Lung (tissue), 12 donors: ENCODE measurements around the gene CEBPB. TPM values are rescaled to one million over a fixed set of nuclear protein-coding genes. Genes with fewer than 3 reads are reported as not detected.

Source experiments
- ATAC-seq: fragments of 200-7000 bp; cut with Tn5 transposase; one replicate; pipeline ENCODE4 v1.9.1; 2020; ENCODE audit warnings: moderate number of reproducible peaks; ENCODE audit not compliant: insufficient read depth, low FRiP score
- DNase-seq, 3 donors: peaks; one replicate each; pipeline ENCODE4 v3.0.0-alpha.2; 2013 to 2017
- H3K27ac ChIP-seq, 2 donors: one replicate each; pipeline ENCODE4 v1.5.1; 2013; ENCODE audit warnings: mild to moderate bottlenecking in 2 of 2, moderate library complexity in 2 of 2, control low read depth in 1 of 2, inconsistent platforms in 1 of 2, low read depth in 1 of 2, low read length in 1 of 2
- H3K27me3 ChIP-seq, 3 donors: one replicate each; pipeline ENCODE4 v1.5.1; 2013; ENCODE audit warnings: low read length in 2 of 3; ENCODE audit not compliant: control insufficient read depth in 3 of 3, insufficient read depth in 3 of 3
- H3K36me3 ChIP-seq, 4 donors: one replicate each; pipeline ENCODE4 v1.5.1; 2013; ENCODE audit warnings: low read length in 4 of 4, mild to moderate bottlenecking in 1 of 4, moderate library complexity in 1 of 4; ENCODE audit not compliant: control insufficient read depth in 4 of 4, insufficient read depth in 4 of 4
- H3K4me1 ChIP-seq, 5 donors: one replicate each; pipeline ENCODE4 v1.5.1; 2013; ENCODE audit warnings: low read length in 5 of 5, mild to moderate bottlenecking in 2 of 5, moderate library complexity in 1 of 5; ENCODE audit not compliant: control insufficient read depth in 5 of 5, insufficient read depth in 5 of 5
- H3K4me3 ChIP-seq: one replicate; pipeline ENCODE4 v1.5.1; 2013; ENCODE audit warnings: mild to moderate bottlenecking, control low read depth, moderate library complexity
- H3K9ac ChIP-seq, 2 donors: one replicate each; pipeline ENCODE4 v1.5.1; 2013; ENCODE audit warnings: low read length in 2 of 2, control low read depth in 1 of 2; ENCODE audit not compliant: insufficient read depth in 1 of 2
- H3K9me3 ChIP-seq, 4 donors: one replicate each; pipeline ENCODE4 v1.5.1; 2013; ENCODE audit warnings: low read length in 3 of 4, mild to moderate bottlenecking in 1 of 4, moderate library complexity in 1 of 4; ENCODE audit not compliant: control insufficient read depth in 4 of 4, insufficient read depth in 3 of 4
- WGBS, 2 donors: extraction: QIAGEN DNeasy Blood & Tissue Kit; methylation state at CpG; one replicate each; pipeline ENCODE4 v1.1.7; 2013; 5-methylcytosine and 5-hydroxymethylcytosine counted together
- polyA plus RNA-seq, 2 donors: library from polyadenylated mRNA; stranded (reverse); fragments of 200-250 nt; gene quantifications; one replicate each; pipeline ENCODE4 v1.2.1, GENCODE V29; 2013
- total RNA-seq, 2 donors: library from RNA; depleted of rRNA in 1 of 2; stranded (reverse); fragments of >200 nt in 1 of 2; gene quantifications; one replicate each; pipeline ENCODE4 v1.2.1, GENCODE V29; 2014 to 2021
- TF ChIP-seq, protein P1 (sequence below): IDR thresholded peaks from 2 replicates; pipeline ENCODE4 v1.5.1; 2012; ENCODE audit warnings: mild to moderate bottlenecking; ENCODE audit errors: control extremely low read depth, extremely low read depth
- donor health status: control.
- donor health status: control.
- donor health status: Bipolar disorder and iron deficiency.
- donor health status: healthy.
- donor health status: DM: yes; HTN: yes; CAD: no.

CEBPB gene
- total and polyA plus RNA-seq, 4 donors, result 53.2 to 296 (median 124) TPM

- 50 to 58% methylated on average over 4 of the region's 4 CpGs for WGBS, 2 donors
- TF ChIP-seq, protein P1, sequence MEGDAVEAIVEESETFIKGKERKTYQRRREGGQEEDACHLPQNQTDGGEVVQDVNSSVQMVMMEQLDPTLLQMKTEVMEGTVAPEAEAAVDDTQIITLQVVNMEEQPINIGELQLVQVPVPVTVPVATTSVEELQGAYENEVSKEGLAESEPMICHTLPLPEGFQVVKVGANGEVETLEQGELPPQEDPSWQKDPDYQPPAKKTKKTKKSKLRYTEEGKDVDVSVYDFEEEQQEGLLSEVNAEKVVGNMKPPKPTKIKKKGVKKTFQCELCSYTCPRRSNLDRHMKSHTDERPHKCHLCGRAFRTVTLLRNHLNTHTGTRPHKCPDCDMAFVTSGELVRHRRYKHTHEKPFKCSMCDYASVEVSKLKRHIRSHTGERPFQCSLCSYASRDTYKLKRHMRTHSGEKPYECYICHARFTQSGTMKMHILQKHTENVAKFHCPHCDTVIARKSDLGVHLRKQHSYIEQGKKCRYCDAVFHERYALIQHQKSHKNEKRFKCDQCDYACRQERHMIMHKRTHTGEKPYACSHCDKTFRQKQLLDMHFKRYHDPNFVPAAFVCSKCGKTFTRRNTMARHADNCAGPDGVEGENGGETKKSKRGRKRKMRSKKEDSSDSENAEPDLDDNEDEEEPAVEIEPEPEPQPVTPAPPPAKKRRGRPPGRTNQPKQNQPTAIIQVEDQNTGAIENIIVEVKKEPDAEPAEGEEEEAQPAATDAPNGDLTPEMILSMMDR, result no peak
- H3K4me1 ChIP-seq, result peaks cover 0 to under 1% (median 0%) of the 10 kb centered on the region in 5 donors
- no peak overlapping the region for H3K4me3 ChIP-seq
- no peak for ATAC-seq
- no peaks in the 10 kb centered on the region for H3K9me3 ChIP-seq
- H3K27ac ChIP-seq, result no peak overlapping the region
- no peak for DNase-seq
- no peaks in the 10 kb centered on the region for H3K27me3 ChIP-seq
- H3K9ac ChIP-seq, result no peak overlapping the region
- no peaks in the 10 kb centered on the region for H3K36me3 ChIP-seq
Observed at GRCh38 chr20:50237349-50237748, 46.7 kb downstream of the CEBPB start.

DNA sequence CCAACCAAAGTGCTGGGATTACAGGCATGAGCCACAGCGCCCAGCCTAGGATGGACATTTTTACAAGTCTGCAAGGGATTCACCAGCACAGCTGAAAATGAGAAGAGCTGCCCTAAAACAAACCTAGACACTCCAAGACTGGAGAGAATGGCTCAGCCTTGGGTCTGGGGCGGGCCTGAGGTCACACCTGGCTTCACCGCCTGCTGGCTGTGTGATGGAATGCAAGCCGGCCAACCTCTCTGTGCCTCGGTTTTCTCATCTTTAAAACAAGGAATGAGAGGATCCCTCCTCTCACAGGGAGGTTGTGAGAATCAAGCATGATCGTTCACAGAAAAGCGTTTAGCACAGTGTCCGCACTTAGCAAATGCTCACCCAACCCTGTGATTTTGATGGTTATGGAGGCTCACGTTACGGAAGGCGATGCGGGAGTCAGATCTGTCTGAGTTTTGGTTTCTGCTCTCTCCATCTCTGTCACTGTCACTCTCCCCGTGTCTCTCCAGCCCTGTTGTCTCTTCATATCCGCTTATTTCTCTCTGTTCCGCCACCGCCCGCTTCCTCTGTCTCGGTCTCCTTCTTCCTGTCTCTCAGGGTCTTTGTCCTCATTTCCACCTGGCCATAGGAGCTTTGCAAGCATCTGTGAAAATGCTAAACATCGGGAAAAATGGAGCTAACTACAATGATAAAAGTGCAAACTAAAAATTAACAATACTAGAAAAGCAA lies 47.6 kb downstream of the CEBPB start:
- H3K4me1 ChIP-seq, result peaks cover 0 to 9% (median 0%) of the 10 kb centered on the region in 5 donors
- DNase-seq (no peak), ATAC-seq (no peak)
- H3K4me3 ChIP-seq, result no peak overlapping the region
- no peaks in the 10 kb centered on the region for H3K27me3 ChIP-seq
- H3K36me3 ChIP-seq, result no peaks in the 10 kb centered on the region
- no peak overlapping the region for H3K9ac ChIP-seq
- WGBS, 2 donors, result 77 to 79% methylated on average over 19 of the region's 19 CpGs
- no peak overlapping the region for H3K27ac ChIP-seq
- H3K9me3 ChIP-seq, result no peaks in the 10 kb centered on the region
- TF ChIP-seq, protein P1, result no peak

GRCh38 chr20:50240092-50240491 lies 49.5 kb downstream of the CEBPB start:
- H3K9ac ChIP-seq, result no peak overlapping the region
- no peak overlapping the region for H3K27ac ChIP-seq
- 87 to 89% methylated on average over 9 of the region's 9 CpGs for WGBS, 2 donors
- no peak for DNase-seq
- H3K36me3 ChIP-seq, result no peaks in the 10 kb centered on the region
- H3K4me3 ChIP-seq, result no peak overlapping the region
- no peaks in the 10 kb centered on the region for H3K27me3 ChIP-seq
- TF ChIP-seq, protein P1, result no peak
- no peak for ATAC-seq
- no peaks in the 10 kb centered on the region for H3K9me3 ChIP-seq
- H3K4me1 ChIP-seq, result peaks cover 0 to 14% (median 0%) of the 10 kb centered on the region in 5 donors

DNA sequence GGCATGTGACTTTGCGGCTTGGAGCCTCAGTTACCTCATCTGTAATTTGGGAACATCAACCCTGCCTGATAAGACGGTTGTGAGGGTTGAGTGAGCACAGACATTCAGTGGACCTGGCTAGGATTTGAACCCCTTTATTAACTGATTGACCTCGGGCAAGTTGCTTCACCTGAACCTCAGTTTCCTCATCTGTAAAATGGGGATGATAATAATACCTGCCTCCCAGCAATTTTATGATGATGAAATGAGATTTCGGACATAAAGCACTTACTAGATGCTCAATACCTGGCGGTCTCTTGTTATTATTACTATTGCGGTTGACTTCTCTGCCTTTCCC lies 51.5 kb downstream of the CEBPB start:
- DNase-seq, result no peak
- TF ChIP-seq, protein P1, result no peak
- H3K27ac ChIP-seq, result no peak overlapping the region
- peaks cover 0 to 14% (median 0%) of the 10 kb centered on the region in 5 donors for H3K4me1 ChIP-seq
- no peak for ATAC-seq
- H3K9me3 ChIP-seq, result no peaks in the 10 kb centered on the region
- H3K27me3 ChIP-seq, result no peaks in the 10 kb centered on the region
- H3K36me3 ChIP-seq, result no peaks in the 10 kb centered on the region
- H3K9ac ChIP-seq, result no peak overlapping the region
- WGBS, 2 donors, result 94 to 98% methylated on average over 6 of the region's 6 CpGs
- no peak overlapping the region for H3K4me3 ChIP-seq
